GM06990 (cell line): Measurements from ENCODE around the gene HPN.
A peak's percentile ranks its signal among the peaks of the same experiment; 100 is the strongest.

Experiments
- DNase-seq: peaks from one replicate; pipeline ENCODE4 v3.0.0-alpha.2; 2011; ENCODE audit not compliant: insufficient read length; ENCODE audit errors: extremely low read depth
- H3K27me3 ChIP-seq: replicated peaks from 2 replicates; pipeline ENCODE4 v1.6.0; 2011; ENCODE audit warnings: low read length; ENCODE audit not compliant: control insufficient read depth, insufficient read depth
- H3K36me3 ChIP-seq: 2 replicates; pipeline ENCODE4 v1.5.1; 2011; ENCODE audit warnings: low read length; ENCODE audit not compliant: control insufficient read depth, insufficient read depth
- H3K4me3 ChIP-seq: replicated peaks from 2 replicates; pipeline ENCODE4 v1.5.1; 2011; ENCODE audit warnings: low read depth, mild to moderate bottlenecking, control low read depth, low read length
- CTCF ChIP-seq: IDR thresholded peaks from 2 replicates; pipeline ENCODE4 v1.5.1; 2011; ENCODE audit warnings: low read length, control low read depth, mild to moderate bottlenecking, inconsistent platforms; ENCODE audit not compliant: insufficient read depth, poor library complexity, severe bottlenecking

The HPN gene

GRCh38 chr19:35008891-35009341 lies 32.6 kb upstream of the HPN start:
- Histone ChIP-seq H3K4me3 (no peak overlapping the region), H3K36me3 (peaks cover 37% of the 10 kb centered on the region), H3K27me3 (no peaks in the 10 kb centered on the region)
- no peak for DNase-seq
- TF ChIP-seq CTCF: no peak

- TF ChIP-seq CTCF: no peak
- Histone ChIP-seq H3K4me3 (no peak overlapping the region), H3K27me3 (no peaks in the 10 kb centered on the region), H3K36me3 (peaks cover 37% of the 10 kb centered on the region)
- no peak for DNase-seq
Measured at GRCh38 chr19:35009424-35010415, 31.8 kb upstream of the HPN start.

GRCh38 chr19:35011091-35011689 lies 30.3 kb upstream of the HPN start:
- Histone ChIP-seq H3K36me3 (peaks cover 43% of the 10 kb centered on the region), H3K27me3 (no peaks in the 10 kb centered on the region), H3K4me3 (no peak overlapping the region)
- no peak for DNase-seq
- no peak for TF ChIP-seq CTCF

GRCh38 chr19:35011737-35012682 lies 29.5 kb upstream of the HPN start:
- H3K4me3 ChIP-seq: no peak overlapping the region
- DNase-seq: no peak
- TF ChIP-seq CTCF: no peak
- H3K27me3 ChIP-seq: no peaks in the 10 kb centered on the region
- peaks cover 40% of the 10 kb centered on the region for H3K36me3 ChIP-seq

GRCh38 chr19:35013041-35013819 lies 28.3 kb upstream of the HPN start:
- TF ChIP-seq CTCF: peak; percentile 100
- H3K4me3 ChIP-seq: no peak overlapping the region
- DNase-seq: peak; percentile 74
- H3K27me3 ChIP-seq: no peaks in the 10 kb centered on the region
- peaks cover 43% of the 10 kb centered on the region for H3K36me3 ChIP-seq
